NCI-H1436 treated with DMSO at 0.1 percent for 48 hours (cell line): ENCODE data around the gene FAM110D.

Experiments used
- DNase-seq: peaks from one replicate; lab custom pipeline; 2025; lab: John Stamatoyannopoulos, UW

FAM110D gene

DNA sequence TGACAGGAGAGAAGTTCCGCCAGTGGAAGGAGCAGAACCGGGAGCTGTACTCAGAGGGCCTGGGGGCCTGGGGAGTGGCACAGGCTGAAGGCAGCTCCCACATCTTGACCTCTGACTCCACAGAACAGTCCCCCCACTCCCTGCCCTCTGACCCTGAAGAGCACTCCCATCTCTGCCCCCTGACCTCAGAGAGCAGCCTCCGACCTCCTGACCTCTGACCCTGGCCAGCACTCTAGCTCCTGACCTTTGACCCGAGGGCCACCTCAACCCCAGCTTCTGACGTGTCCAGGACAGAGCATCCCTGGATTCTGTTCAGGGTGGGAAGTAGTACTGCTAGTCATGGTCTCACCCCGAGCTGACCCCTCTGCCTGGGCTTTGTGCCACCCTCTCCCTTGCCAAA is 30.5 kb downstream of the FAM110D start:
- no peak for DNase-seq

- DNase-seq: no peak
Measured at GRCh38 chr1:26189751-26190275, 30.9 kb downstream of the FAM110D start.

GRCh38 chr1:26190373-26190987 is 31.6 kb downstream of the FAM110D start, which contains the start of gene CATSPER4:
Gene CATSPER4, plus strand, starts transcription at chr1:26190602. Its CDS starts 26 bp downstream, at chr1:26190628.
- DNase-seq: no peak

- DNase-seq: no peak
Measured at GRCh38 chr1:26191739-26192138, 32.9 kb downstream of the FAM110D start.

DNA sequence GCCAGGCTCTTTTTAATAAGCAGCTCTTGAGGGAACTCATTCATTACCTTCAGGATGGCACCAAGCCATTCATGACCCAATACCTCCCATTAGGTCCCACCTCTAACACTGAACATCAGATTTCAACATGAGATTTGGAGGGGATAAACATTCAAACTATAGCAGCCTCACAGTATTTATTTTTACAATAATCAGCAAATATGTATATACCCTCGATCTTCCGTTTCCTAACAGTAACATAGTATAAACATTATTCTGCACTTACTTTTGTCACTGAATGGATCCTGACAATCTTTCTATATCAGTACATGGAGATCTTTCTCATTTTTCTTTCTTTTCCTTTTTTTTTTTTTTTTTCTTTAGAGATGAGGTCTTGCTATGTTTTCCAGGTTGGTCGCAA is 36.9 kb downstream of the FAM110D start:
- DNase-seq: no peak

- no peak for DNase-seq
Measured at GRCh38 chr1:26197301-26197700, 38.4 kb downstream of the FAM110D start.

DNA sequence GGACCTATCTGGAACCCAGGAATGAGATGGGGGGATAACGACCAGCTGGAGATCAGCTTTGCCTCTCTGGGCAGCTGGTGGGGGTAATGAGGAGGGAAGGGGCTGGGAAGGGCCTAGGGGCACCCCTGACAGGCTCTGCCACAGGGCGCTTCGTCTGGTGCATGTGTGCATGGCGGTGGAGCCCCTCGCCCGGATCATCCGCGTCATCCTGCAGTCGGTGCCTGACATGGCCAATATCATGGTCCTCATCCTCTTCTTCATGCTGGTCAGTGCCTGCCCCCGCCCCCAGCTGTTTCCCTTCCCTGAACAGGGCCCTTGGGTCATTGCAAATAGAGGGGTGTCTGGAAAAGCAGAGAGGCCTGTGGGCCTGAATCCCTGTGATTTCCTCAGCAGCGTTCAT is 38.9 kb downstream of the FAM110D start:
- DNase-seq: no peak

DNA sequence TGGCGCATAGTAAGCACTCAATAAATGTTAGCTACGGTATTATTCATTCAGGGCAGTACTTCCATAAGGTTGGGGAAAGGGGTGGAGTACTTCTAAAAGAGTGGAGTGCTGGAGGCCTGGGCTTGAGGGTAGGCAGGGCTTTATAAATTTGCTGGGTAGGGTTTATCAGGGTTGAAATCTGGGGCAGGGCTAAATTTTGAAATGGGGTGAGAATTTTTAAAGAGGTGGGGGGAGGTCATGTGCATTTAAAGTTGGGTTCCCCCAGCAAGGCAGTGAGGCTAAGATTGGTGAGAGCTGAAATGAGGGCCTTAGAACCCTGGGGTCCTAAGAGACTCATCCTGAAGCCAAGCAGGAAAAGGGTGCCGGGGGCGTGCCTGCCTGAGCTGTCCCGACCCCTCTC is 41.5 kb downstream of the FAM110D start:
- no peak for DNase-seq

DNA sequence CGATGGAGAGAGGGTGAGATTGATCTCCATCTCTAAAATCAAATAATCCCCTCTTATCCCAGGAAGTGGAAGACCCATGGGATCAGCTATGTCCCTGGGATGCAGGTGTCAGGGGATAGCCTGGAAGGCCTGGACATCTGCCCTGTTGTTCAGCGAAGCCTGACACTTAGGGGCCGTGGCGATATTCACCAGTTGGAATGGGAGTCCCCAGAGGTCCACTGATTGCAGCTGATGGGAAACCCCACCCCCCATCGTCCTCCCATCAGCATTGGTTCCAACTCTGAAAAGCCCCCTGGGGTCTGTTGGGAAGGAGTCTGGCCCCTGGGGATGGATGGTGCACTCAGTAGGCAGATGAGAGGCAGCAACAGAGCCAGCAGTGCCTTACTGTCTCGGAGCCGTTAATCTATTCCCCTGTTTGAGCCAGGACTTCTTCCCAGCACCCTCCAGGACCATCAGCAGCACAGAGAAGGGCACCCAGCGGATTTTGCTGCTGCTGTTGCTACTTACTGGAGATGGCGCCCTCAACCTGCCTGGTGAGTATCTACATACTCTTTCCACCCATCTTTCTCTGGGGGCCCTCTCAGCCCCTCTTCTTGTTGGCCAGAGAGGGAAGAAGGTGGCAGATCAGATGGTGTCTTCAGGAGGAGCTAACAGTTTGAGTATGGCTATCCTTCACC is 44.9 kb downstream of the FAM110D start:
- DNase-seq: no peak

DNA sequence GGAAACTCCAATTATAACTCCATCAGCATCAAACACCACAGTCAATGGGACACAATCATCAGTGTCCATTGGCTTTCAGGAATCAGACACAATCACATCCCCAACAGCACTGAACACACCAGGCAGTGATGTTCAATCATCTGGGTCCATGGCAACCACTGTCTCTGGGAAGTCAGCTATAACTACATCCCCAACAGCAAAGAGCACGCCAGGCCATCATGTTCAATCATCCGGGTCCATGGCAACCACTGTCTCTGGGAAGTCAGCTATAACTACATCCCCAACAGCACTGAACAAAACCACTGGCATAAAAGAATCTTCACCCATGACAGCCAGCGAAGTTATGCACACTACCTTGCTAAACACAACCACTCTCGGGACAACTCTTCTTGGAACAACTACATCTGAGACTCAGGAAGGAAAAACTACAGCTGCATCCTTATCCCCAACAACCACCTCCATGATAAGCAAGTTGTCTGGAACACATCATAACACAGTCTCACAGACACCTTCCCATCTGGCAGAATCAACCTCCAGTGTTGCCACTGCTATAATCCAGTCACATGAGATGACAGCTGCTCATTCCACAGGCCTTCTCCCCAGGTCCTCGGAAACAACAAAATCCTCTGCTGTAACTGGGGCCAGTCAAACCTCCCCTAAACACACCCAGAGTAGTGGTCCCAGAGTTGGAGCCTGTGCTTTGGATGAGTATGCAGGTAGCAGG is 51.4 kb downstream of the FAM110D start:
- DNase-seq: no peak

- DNase-seq: no peak
Measured at GRCh38 chr1:26212726-26213125, 53.8 kb downstream of the FAM110D start.

- DNase-seq: no peak
Measured at GRCh38 chr1:26213335-26213905, 54.5 kb downstream of the FAM110D start.
